ENCODE data around the gene HSD17B14. TPM values are rescaled to one million over a fixed set of nuclear protein-coding genes. Genes with fewer than 3 reads are reported as not detected.

Gene HSD17B14
- total RNA-seq (2022; extraction: Qiagen RNA extraction): 12.4 to 16.1 TPM (median 13.9 TPM) in 5 replicates

GRCh38 chr19:48836089-48837017, at the start of gene HSD17B14:
HSD17B14 (minus strand) TSS chr19:48836491; CDS start chr19:48836411, 80 bp downstream.

GRCh38 chr19:48872182-48872883, 36.0 kb upstream of the HSD17B14 start, which contains the start of gene PPP1R15A:
PPP1R15A (plus strand) TSS chr19:48872421; CDS start chr19:48873234, 813 bp downstream.

GRCh38 chr19:48868114-48868886, 32.0 kb upstream of the HSD17B14 start, which contains the start of gene PLEKHA4:
PLEKHA4 (minus strand) TSS chr19:48868617; CDS start chr19:48867620, 997 bp downstream.

Other genes with a start within 250 kb of the HSD17B14 start
- 0.06 TPM in 1 of 5 replicates, not detected in the others for gene SPACA4, start 229.7 kb downstream of the HSD17B14 start, total RNA-seq (2022; extraction: Qiagen RNA extraction)
- gene FAM83E, start 221.4 kb downstream of the HSD17B14 start, total RNA-seq (2022; extraction: Qiagen RNA extraction): 0.12 to 0.40 TPM (median 0.21 TPM) in 5 replicates
- 3,280 to 3,604 TPM (median 3,357 TPM) in 5 replicates for gene RPL18, start 217.3 kb downstream of the HSD17B14 start, total RNA-seq (2022; extraction: Qiagen RNA extraction)
- gene SPHK2, start 217.0 kb downstream of the HSD17B14 start, total RNA-seq (2022; extraction: Qiagen RNA extraction): 10.1 to 17.9 TPM (median 15.0 TPM) in 5 replicates
- 1.4 to 2.6 TPM (median 1.9 TPM) in 5 replicates for gene DBP, start 199.1 kb downstream of the HSD17B14 start, total RNA-seq (2022; extraction: Qiagen RNA extraction)
- gene CA11, start 190.3 kb downstream of the HSD17B14 start, total RNA-seq (2022; extraction: Qiagen RNA extraction): 6.9 to 11.7 TPM (median 9.4 TPM) in 5 replicates
- gene NTN5, start 163.5 kb downstream of the HSD17B14 start, total RNA-seq (2022; extraction: Qiagen RNA extraction): 0.06 to 0.22 TPM (median 0.15 TPM) in 5 replicates
- gene FUT2, start 140.5 kb downstream of the HSD17B14 start, total RNA-seq (2022; extraction: Qiagen RNA extraction): not detected in 5 replicates
- 0.25 to 0.52 TPM (median 0.35 TPM) in 5 replicates for gene MAMSTR, start 116.8 kb downstream of the HSD17B14 start, total RNA-seq (2022; extraction: Qiagen RNA extraction)
- gene RASIP1, start 95.9 kb downstream of the HSD17B14 start, total RNA-seq (2022; extraction: Qiagen RNA extraction): 0.42 to 0.98 TPM (median 0.45 TPM) in 5 replicates
- not detected in 5 replicates for gene IZUMO1, start 89.6 kb downstream of the HSD17B14 start, total RNA-seq (2022; extraction: Qiagen RNA extraction)
- gene FUT1, start 83.8 kb downstream of the HSD17B14 start, total RNA-seq (2022; extraction: Qiagen RNA extraction): 0.04 to 0.13 TPM (median 0.06 TPM) in 5 replicates
- not detected in 5 replicates for gene FGF21, start 81.0 kb downstream of the HSD17B14 start, total RNA-seq (2022; extraction: Qiagen RNA extraction)
- 51.3 to 63.4 TPM (median 60.9 TPM) in 5 replicates for gene BCAT2, start 25.5 kb downstream of the HSD17B14 start, total RNA-seq (2022; extraction: Qiagen RNA extraction)
- 1.2 to 1.6 TPM (median 1.4 TPM) in 5 replicates for gene PLEKHA4, start 32.1 kb upstream of the HSD17B14 start, total RNA-seq (2022; extraction: Qiagen RNA extraction)
- 79.7 to 121 TPM (median 92.8 TPM) in 5 replicates for gene PPP1R15A, start 35.9 kb upstream of the HSD17B14 start, total RNA-seq (2022; extraction: Qiagen RNA extraction)
- gene TULP2, start 62.3 kb upstream of the HSD17B14 start, total RNA-seq (2022; extraction: Qiagen RNA extraction): not detected in 5 replicates
- 206 to 233 TPM (median 208 TPM) in 5 replicates for gene NUCB1, start 63.8 kb upstream of the HSD17B14 start, total RNA-seq (2022; extraction: Qiagen RNA extraction)
- gene DHDH, start 97.2 kb upstream of the HSD17B14 start, total RNA-seq (2022; extraction: Qiagen RNA extraction): 0.87 to 1.6 TPM (median 1.3 TPM) in 5 replicates
- gene BAX, start 118.4 kb upstream of the HSD17B14 start, total RNA-seq (2022; extraction: Qiagen RNA extraction): 283 to 383 TPM (median 335 TPM) in 5 replicates
- 16,772 to 23,411 TPM (median 18,179 TPM) in 5 replicates for gene FTL, start 128.8 kb upstream of the HSD17B14 start, total RNA-seq (2022; extraction: Qiagen RNA extraction)
- gene GYS1, start 156.8 kb upstream of the HSD17B14 start, total RNA-seq (2022; extraction: Qiagen RNA extraction): 17.8 to 21.9 TPM (median 19.9 TPM) in 5 replicates
- 221 to 248 TPM (median 236 TPM) in 5 replicates for gene RUVBL2, start 157.4 kb upstream of the HSD17B14 start, total RNA-seq (2022; extraction: Qiagen RNA extraction)
- not detected in 5 replicates for gene LHB, start 180.6 kb upstream of the HSD17B14 start, total RNA-seq (2022; extraction: Qiagen RNA extraction)
- gene CGB3, start 187.8 kb upstream of the HSD17B14 start, total RNA-seq (2022; extraction: Qiagen RNA extraction): not detected in 5 replicates
- 0.09 to 0.21 TPM (median 0.21 TPM) in 3 of 5 replicates, not detected in the others for gene CGB2, start 195.4 kb upstream of the HSD17B14 start, total RNA-seq (2022; extraction: Qiagen RNA extraction)
- not detected in 5 replicates for gene CGB1, start 200.4 kb upstream of the HSD17B14 start, total RNA-seq (2022; extraction: Qiagen RNA extraction)
- gene CGB5, start 207.4 kb upstream of the HSD17B14 start, total RNA-seq (2022; extraction: Qiagen RNA extraction): 0.52 to 1.0 TPM (median 0.68 TPM) in 5 replicates
- 1.6 to 3.0 TPM (median 2.6 TPM) in 5 replicates for gene CGB8, start 212.6 kb upstream of the HSD17B14 start, total RNA-seq (2022; extraction: Qiagen RNA extraction)
- gene CGB7, start 221.3 kb upstream of the HSD17B14 start, total RNA-seq (2022; extraction: Qiagen RNA extraction): 0.32 to 0.76 TPM (median 0.42 TPM) in 5 replicates
- 0.29 to 0.78 TPM (median 0.66 TPM) in 5 replicates for gene NTF4, start 228.3 kb upstream of the HSD17B14 start, total RNA-seq (2022; extraction: Qiagen RNA extraction)
- gene KCNA7, start 236.2 kb upstream of the HSD17B14 start, total RNA-seq (2022; extraction: Qiagen RNA extraction): 0.01 to 0.02 TPM in 2 of 5 replicates, not detected in the others
- gene SNRNP70, start 249.0 kb upstream of the HSD17B14 start, total RNA-seq (2022; extraction: Qiagen RNA extraction): 311 to 342 TPM (median 330 TPM) in 5 replicates